Measurements from ENCODE around the gene CYP27B1.

The CYP27B1 gene

GRCh38 chr12:57751788-57752667 is 14.8 kb downstream of the CYP27B1 start, which contains the start of gene CDK4:
Gene CDK4 (minus strand): TSS chr12:57752310. CDS start chr12:57751717, 593 bp downstream.
- peak; percentile 99 for DNase-seq (ENCODE audit: low read depth)

- no peak for DNase-seq (ENCODE audit: low read depth)
Observed at GRCh38 chr12:57751432-57751787, 15.5 kb downstream of the CYP27B1 start.

GRCh38 chr12:57750561-57751431 is 16.1 kb downstream of the CYP27B1 start:
- no peak for DNase-seq (ENCODE audit: low read depth)

- no peak for DNase-seq (ENCODE audit: low read depth)
Observed at GRCh38 chr12:57749061-57749460, 17.8 kb downstream of the CYP27B1 start.

- DNase-seq (ENCODE audit: low read depth) = no peak
Observed at GRCh38 chr12:57746025-57746424, 20.9 kb downstream of the CYP27B1 start.

- DNase-seq (ENCODE audit: low read depth) = no peak
Observed at GRCh38 chr12:57745485-57745881, 21.4 kb downstream of the CYP27B1 start.

GRCh38 chr12:57744777-57745484 is 21.9 kb downstream of the CYP27B1 start, which contains the start of gene TSPAN31:
Gene TSPAN31 (plus strand): TSS chr12:57745039. CDS start chr12:57745155, 116 bp downstream.
- DNase-seq (ENCODE audit: low read depth) = peak; percentile 92

- DNase-seq (ENCODE audit: low read depth) = peak; percentile 68
Observed at GRCh38 chr12:57744194-57744776, 22.6 kb downstream of the CYP27B1 start.

GRCh38 chr12:57743769-57744168 is 23.1 kb downstream of the CYP27B1 start:
- DNase-seq (ENCODE audit: low read depth) = no peak

- DNase-seq (ENCODE audit: low read depth) = peak; percentile 71
Observed at GRCh38 chr12:57741844-57742738, 24.8 kb downstream of the CYP27B1 start.

GRCh38 chr12:57741413-57741789 is 25.5 kb downstream of the CYP27B1 start:
- DNase-seq (ENCODE audit: low read depth) = no peak

GRCh38 chr12:57740656-57741412 is 26.0 kb downstream of the CYP27B1 start:
- DNase-seq (ENCODE audit: low read depth) = peak; percentile 76

- DNase-seq (ENCODE audit: low read depth) = no peak
Observed at GRCh38 chr12:57739914-57740538, 26.9 kb downstream of the CYP27B1 start.

- no peak for DNase-seq (ENCODE audit: low read depth)
Observed at GRCh38 chr12:57739387-57739786, 27.5 kb downstream of the CYP27B1 start.

GRCh38 chr12:57738661-57739237 is 28.1 kb downstream of the CYP27B1 start, which contains the start of gene AGAP2:
Gene AGAP2 (minus strand): TSS chr12:57738742. CDS start chr12:57738246, 496 bp downstream.
- no peak for DNase-seq (ENCODE audit: low read depth)

- DNase-seq (ENCODE audit: low read depth) = no peak
Observed at GRCh38 chr12:57737467-57738460, 29.1 kb downstream of the CYP27B1 start.

GRCh38 chr12:57736741-57737466 is 30.0 kb downstream of the CYP27B1 start:
- DNase-seq (ENCODE audit: low read depth) = no peak
